GM21528 (cell line): ENCODE measurements around the gene FAM43A.

Experiments
- ATAC-seq: cut with Tn5 transposase; IDR thresholded peaks from one replicate; pipeline ENCODE4 v1.9.1; 2021; ENCODE audit warnings: mild to moderate bottlenecking, moderate library complexity; ENCODE audit not compliant: unreplicated experiment, low FRiP score

The FAM43A gene

GRCh38 chr3:194705227-194705626 is 19.5 kb downstream of the FAM43A start:
- no peak for ATAC-seq

- ATAC-seq = no peak
Observed at GRCh38 chr3:194705761-194706160, 20.1 kb downstream of the FAM43A start.

- no peak for ATAC-seq
Observed at GRCh38 chr3:194707147-194707540, 21.5 kb downstream of the FAM43A start.

- ATAC-seq = no peak
Observed at GRCh38 chr3:194711286-194711685, 25.6 kb downstream of the FAM43A start.

- no peak for ATAC-seq
Observed at GRCh38 chr3:194711913-194712312, 26.2 kb downstream of the FAM43A start.

- ATAC-seq = no peak
Observed at GRCh38 chr3:194713299-194714136, 27.8 kb downstream of the FAM43A start.

GRCh38 chr3:194714137-194714455 is 28.4 kb downstream of the FAM43A start:
- ATAC-seq = no peak

- ATAC-seq = no peak
Observed at GRCh38 chr3:194714564-194714963, 28.9 kb downstream of the FAM43A start.

GRCh38 chr3:194715022-194715800 is 29.5 kb downstream of the FAM43A start:
- no peak for ATAC-seq

GRCh38 chr3:194718079-194718478 is 32.4 kb downstream of the FAM43A start:
- no peak for ATAC-seq

GRCh38 chr3:194720048-194720447 is 34.4 kb downstream of the FAM43A start:
- no peak for ATAC-seq

GRCh38 chr3:194723846-194724618 is 38.3 kb downstream of the FAM43A start:
- no peak for ATAC-seq

- ATAC-seq = no peak
Observed at GRCh38 chr3:194725346-194725745, 39.7 kb downstream of the FAM43A start.

GRCh38 chr3:194727435-194728128 is 41.9 kb downstream of the FAM43A start:
- no peak for ATAC-seq

GRCh38 chr3:194728986-194729385 is 43.3 kb downstream of the FAM43A start:
- ATAC-seq = no peak

GRCh38 chr3:194730365-194730764 is 44.7 kb downstream of the FAM43A start:
- no peak for ATAC-seq

- ATAC-seq = no peak
Observed at GRCh38 chr3:194731506-194732073, 45.9 kb downstream of the FAM43A start.

GRCh38 chr3:194732617-194733016 is 46.9 kb downstream of the FAM43A start:
- ATAC-seq = no peak

- ATAC-seq = no peak
Observed at GRCh38 chr3:194736277-194736895, 50.7 kb downstream of the FAM43A start.
